Large intestine (tissue), 3 donors: ENCODE measurements around the gene CCDC74B. TPM values are rescaled to one million over a fixed set of nuclear protein-coding genes. Genes with fewer than 3 reads are reported as not detected.
"Not testable (repeated sequence)": the region's sequence is repeated elsewhere in the genome, so short reads cannot be mapped to it uniquely, and the experiment has no call there.

Experiments used
- DNase-seq, 2 donors: peaks; one replicate each; pipeline versions ENCODE4 v3.0.0 to v3.0.0-alpha.2; 2013
- H3K27ac ChIP-seq: one replicate; pipeline ENCODE4 v1.5.1; 2013; ENCODE audit warnings: low read length
- H3K27me3 ChIP-seq: 2 replicates; pipeline ENCODE4 v1.6.1; 2013; ENCODE audit warnings: low read length; ENCODE audit not compliant: control insufficient read depth, insufficient read depth
- H3K36me3 ChIP-seq: 2 replicates; pipeline ENCODE4 v1.6.1; 2013; ENCODE audit warnings: low read length; ENCODE audit not compliant: control insufficient read depth, insufficient read depth
- H3K4me1 ChIP-seq: one replicate; pipeline ENCODE4 v1.6.1; 2013; ENCODE audit warnings: low read length; ENCODE audit not compliant: control insufficient read depth, insufficient read depth
- H3K4me3 ChIP-seq: one replicate; pipeline ENCODE4 v1.5.1; 2013; ENCODE audit warnings: low read length
- H3K9me3 ChIP-seq: one replicate; pipeline ENCODE4 v1.6.1; 2013; ENCODE audit warnings: mild to moderate bottlenecking, low read depth, low read length, moderate library complexity; ENCODE audit not compliant: control insufficient read depth
- WGBS: methylation state at CpG from one replicate; pipeline ENCODE4 v1.1.5; 2013; ENCODE audit warnings: low lambda C conversion rate; ENCODE audit not compliant: insufficient coverage; 5-methylcytosine and 5-hydroxymethylcytosine counted together
- polyA plus RNA-seq: library from polyadenylated mRNA; unstranded; fragments of 120-200 nt; gene quantifications from one replicate; pipeline ENCODE4 v1.2.1, GENCODE V29; 2013

Gene CCDC74B
- polyA plus RNA-seq, 1 donor: 3.1 TPM

- not testable (repeated sequence) for H3K4me1 ChIP-seq, H3K36me3 ChIP-seq, H3K9me3 ChIP-seq, H3K27me3 ChIP-seq, DNase-seq, H3K4me3 ChIP-seq, H3K27ac ChIP-seq
- no CpG with 5 or more reads among the region's 5 CpGs for WGBS
Observed at GRCh38 chr2:130137118-130137517, 7.8 kb downstream of the CCDC74B start.

GRCh38 chr2:130136546-130136945, 8.4 kb downstream of the CCDC74B start:
- not testable (repeated sequence) for H3K4me1 ChIP-seq, H3K27ac ChIP-seq, H3K36me3 ChIP-seq, H3K9me3 ChIP-seq, DNase-seq, H3K4me3 ChIP-seq, H3K27me3 ChIP-seq
- WGBS: no CpG with 5 or more reads among the region's 10 CpGs

GRCh38 chr2:130135692-130136541, 9.0 kb downstream of the CCDC74B start:
- Histone ChIP-seq H3K4me3 (no peak overlapping the region), H3K9me3 (no peaks in the 10 kb centered on the region), H3K36me3 (no peaks in the 10 kb centered on the region), H3K4me1 (no peaks in the 10 kb centered on the region), H3K27ac (no peak overlapping the region), H3K27me3 (no peaks in the 10 kb centered on the region)
- no CpG with 5 or more reads among the region's 15 CpGs for WGBS
- no peak for DNase-seq

- H3K4me1 ChIP-seq, DNase-seq, H3K36me3 ChIP-seq, H3K27ac ChIP-seq, H3K4me3 ChIP-seq, H3K27me3 ChIP-seq, H3K9me3 ChIP-seq: not testable (repeated sequence)
- WGBS: no CpG with 5 or more reads among the region's 29 CpGs
Observed at GRCh38 chr2:130129120-130129829, 15.6 kb downstream of the CCDC74B start, which contains the start of gene POTEF. POTEF (minus strand) TSS chr2:130129222; CDS start chr2:130120515, 8,707 bp downstream.

GRCh38 chr2:130128464-130128863, 16.4 kb downstream of the CCDC74B start:
- not testable (repeated sequence) for H3K4me1 ChIP-seq, H3K27ac ChIP-seq, DNase-seq, H3K9me3 ChIP-seq, H3K4me3 ChIP-seq, H3K27me3 ChIP-seq, H3K36me3 ChIP-seq
- WGBS: no CpG with 5 or more reads among the region's 14 CpGs

GRCh38 chr2:130127726-130128125, 17.2 kb downstream of the CCDC74B start:
- not testable (repeated sequence) for H3K4me3 ChIP-seq, H3K36me3 ChIP-seq, H3K4me1 ChIP-seq, H3K27me3 ChIP-seq, DNase-seq, H3K27ac ChIP-seq, H3K9me3 ChIP-seq
- WGBS: no CpG with 5 or more reads among the region's 9 CpGs

GRCh38 chr2:130120924-130121323, 24.0 kb downstream of the CCDC74B start:
- no CpG with 5 or more reads among the region's 45 CpGs for WGBS
- not testable (repeated sequence) for H3K4me1 ChIP-seq, H3K27ac ChIP-seq, DNase-seq, H3K4me3 ChIP-seq, H3K36me3 ChIP-seq, H3K27me3 ChIP-seq, H3K9me3 ChIP-seq

GRCh38 chr2:130102597-130103363, 42.1 kb downstream of the CCDC74B start:
- H3K4me1 ChIP-seq, H3K36me3 ChIP-seq, H3K27ac ChIP-seq, H3K9me3 ChIP-seq, H3K27me3 ChIP-seq, H3K4me3 ChIP-seq: not testable (repeated sequence)
- no CpG with 5 or more reads among the region's 8 CpGs for WGBS
- DNase-seq: peak in 1 of 2 donors; percentile 2
